T-helper 22 cell (primary cell): ENCODE results near the gene COL21A1.

Experiments
- DNase-seq: peaks from one replicate; pipeline ENCODE4 v3.0.0-alpha.2; 2020; ENCODE audit warnings: low read depth

COL21A1 gene

DNA sequence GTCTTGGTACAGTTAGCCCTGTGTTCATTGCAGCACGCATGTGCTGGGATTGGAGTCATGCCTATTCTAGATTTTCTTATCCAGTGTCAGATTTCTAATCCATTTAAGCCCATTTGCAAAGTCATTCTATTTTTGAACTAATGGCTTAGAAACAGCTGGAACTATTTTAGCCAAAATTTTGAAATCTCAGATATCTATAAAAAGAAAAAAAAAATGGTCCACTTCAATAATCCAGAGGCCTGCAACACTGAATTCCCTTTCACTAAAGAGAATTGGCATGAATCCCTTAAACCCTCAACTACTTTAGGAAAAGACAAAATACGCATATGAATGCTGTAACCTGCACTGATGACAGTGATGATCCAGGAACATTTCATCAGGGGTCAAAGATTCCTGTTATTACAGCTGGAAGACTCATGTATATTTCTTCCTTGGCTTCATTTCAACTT, 1.5 kb downstream of the COL21A1 start:
- DNase-seq, result no peak

DNA sequence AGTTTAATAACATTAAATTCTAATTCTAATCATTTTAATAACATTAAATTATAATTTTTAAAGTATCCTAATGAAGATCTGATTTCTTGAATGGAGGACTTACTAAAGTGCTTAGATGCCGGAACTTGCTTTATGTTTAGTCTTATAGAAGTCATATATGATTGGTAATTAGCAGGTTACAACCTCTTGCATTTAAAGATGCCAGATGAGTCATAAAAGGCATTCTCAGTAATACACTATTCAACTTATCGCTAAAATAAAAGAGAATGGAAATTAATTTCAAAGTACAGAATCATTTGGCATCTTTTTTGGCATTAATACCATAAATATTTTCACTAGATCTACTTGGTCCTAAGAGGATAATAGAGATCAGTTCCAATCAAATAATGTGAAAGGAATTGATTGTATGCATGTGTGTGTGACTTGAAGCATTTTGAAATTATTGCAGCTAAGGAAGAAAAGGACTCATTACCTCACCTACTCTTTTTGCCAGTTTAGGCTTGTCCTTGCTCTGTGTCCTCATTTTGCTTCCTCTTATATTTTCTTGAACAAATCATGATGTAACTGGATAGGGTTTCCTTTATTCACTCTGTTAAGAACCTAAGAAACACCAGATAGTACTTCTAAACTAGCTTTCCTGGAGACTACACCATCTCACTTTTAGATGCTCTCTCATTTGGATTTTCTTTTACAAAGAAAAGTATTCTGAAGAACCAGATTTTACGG, 2.7 kb downstream of the COL21A1 start:
- no peak for DNase-seq

DNA sequence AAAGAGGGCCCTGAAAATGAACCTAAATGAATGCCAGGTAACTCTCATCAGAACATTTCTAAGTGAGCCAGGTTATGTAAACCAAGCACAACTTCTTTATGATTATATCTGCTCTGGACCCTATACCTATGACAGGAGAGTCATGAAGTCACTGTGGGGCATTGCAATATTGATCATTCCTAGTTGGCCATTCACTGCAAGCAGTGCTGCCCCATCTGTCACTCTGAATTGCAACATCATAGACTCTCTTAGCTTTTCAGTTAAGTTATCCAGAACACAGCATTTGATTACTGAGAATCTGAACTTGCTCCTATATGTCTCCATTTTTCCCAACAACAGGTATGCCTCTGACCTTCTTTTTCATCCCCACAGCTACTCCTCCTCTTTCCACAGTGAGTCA, 3.3 kb downstream of the COL21A1 start:
- DNase-seq, result no peak

DNA sequence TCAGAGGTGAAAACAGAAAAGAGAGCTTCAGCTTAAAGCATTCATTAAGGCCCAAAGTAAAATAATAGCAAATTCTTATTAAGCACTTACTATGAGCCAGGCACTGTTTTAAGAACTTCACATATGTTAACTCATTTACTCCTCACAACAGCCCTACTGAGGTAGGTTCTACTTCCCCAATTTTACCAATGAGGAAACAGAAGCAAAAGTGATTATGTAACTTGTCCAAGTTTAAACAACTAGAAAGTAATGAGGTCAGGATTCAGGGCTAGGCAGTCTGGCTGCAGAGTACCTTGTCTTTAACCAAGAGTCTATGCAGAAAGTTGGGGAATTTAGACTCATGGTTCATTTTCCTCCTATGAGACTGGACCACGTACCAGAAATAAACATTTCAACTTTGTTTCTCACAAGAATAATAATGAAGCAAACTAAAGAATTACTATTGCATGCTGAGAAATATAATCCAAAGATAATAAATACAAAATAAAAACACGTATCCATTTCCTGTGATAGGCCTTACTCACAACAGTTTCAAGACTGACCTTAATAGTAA, 3.8 kb downstream of the COL21A1 start:
- no peak for DNase-seq

DNA sequence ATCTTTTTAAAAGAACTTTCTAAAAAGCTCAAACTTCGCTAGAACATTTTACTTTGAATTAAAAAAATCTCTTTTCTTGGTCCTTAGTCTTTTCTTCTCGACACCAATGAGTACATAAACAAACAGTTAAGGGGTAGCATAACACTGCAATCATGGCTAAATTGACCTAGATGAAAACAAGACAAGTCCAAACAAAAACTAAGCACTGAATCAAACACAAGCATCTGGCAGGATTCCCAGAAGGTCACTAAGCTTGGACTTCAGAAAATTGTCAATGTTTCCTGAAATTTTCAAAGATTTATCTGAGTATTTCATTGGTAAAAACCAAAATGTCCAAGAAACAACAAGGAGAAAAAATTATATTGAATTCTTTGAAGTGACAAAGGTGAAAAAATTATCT, 5.0 kb downstream of the COL21A1 start:
- DNase-seq, result no peak

DNA sequence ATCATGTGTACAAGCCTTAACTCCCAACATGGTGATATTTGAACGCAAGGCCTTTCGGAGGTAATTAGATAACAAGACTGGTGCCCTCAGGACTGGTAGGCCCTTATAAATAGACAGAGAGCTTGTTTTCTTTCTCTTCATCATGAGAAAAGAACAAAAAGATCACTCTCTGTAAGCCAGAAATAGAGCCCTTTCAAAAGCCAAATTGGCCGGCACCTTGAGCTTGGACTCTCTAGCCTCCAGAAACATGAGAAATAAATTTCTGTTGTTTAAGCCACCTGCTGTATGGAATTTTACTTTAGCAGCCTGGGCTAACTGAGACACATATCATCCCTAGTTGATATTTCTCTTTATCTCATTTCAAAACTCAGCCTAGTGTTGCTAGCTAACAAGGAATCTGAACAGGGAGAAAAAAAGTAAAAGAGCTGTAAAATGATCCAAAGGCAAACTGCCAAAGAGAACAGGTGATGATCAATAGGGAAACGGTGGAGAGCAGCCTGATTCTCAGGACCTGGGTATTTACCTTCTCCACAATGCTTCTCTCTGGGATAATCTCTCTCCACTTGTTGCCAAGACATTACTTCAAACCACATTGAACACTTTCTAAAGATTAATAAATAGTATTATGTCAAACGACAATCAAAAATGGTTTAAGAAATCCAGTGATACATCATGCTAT, 6.1 kb downstream of the COL21A1 start:
- DNase-seq, result no peak

DNA sequence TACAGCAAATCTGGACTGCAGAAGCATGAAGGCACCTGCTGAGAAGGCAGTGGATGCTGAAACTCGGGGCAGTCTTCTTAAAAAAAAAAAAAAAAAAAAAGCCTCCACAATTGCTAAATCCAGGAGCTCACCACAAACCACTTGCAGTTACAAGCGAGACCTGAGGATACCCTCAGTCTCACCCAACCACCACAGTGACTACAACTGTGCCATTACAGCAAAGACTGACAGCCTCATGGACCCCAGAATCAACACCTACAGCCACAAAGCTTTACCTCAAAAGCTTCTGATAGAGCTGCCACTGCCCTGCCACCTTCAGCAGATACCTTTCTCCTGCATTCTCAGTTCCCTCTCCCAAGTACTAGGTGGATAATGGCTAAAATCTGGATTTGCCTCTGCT, 9.0 kb downstream of the COL21A1 start:
- no peak for DNase-seq

DNA sequence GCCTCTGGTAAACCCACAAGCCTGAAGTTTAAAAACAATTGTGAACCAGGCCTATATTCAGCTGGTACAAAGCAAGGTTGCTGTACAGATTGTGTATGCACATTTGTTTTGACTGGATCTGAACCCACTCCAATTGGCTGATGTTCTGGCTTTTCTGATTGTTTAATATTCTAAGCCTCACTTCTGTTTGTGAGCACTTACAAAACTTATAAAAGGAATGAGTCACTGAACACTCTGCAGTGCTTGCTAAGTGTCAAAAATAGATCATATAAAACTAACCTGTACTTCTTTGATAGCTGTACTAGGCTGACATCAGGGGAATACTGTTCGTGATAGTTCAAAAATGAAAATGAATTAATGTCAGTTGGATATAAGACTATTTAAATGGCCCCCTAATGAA, 12.1 kb downstream of the COL21A1 start:
- no peak for DNase-seq

DNA sequence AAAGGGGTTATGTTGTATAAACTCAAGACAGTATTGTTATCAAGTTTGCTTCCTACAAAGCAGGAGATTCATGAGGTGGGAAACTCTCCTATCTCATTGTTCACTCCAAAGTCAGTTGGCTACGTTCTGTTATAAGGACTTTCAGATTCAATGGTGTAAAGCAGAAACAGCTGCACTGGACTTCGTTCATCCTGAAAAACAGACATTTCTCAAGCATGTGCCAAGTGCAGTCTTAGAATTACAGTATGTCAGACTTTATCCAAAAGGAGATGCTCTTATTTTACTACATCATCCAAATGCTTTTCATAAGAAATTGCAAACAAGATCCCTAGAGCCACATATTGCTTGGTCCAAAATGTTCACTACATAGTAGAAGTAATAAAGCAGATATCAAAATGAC, 14.9 kb downstream of the COL21A1 start:
- DNase-seq, result no peak

DNA sequence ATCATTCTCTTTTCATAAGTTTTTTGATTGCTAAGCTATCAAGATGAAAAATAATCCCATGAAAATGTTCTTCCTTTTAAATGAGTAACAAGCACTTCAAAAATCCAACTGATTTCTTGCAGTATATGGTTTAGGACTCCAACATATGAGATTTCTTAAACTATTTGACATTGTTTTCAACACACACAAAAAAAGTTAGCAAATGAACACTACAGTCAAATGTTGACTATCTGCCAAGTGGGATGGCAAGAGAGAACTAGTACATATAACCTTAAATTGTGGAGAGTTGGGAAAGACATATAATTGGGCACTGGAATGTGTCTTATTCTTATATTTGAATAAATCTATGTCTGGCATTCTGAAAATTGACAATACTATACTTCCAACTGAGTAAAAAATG, 15.6 kb downstream of the COL21A1 start:
- DNase-seq, result no peak

DNA sequence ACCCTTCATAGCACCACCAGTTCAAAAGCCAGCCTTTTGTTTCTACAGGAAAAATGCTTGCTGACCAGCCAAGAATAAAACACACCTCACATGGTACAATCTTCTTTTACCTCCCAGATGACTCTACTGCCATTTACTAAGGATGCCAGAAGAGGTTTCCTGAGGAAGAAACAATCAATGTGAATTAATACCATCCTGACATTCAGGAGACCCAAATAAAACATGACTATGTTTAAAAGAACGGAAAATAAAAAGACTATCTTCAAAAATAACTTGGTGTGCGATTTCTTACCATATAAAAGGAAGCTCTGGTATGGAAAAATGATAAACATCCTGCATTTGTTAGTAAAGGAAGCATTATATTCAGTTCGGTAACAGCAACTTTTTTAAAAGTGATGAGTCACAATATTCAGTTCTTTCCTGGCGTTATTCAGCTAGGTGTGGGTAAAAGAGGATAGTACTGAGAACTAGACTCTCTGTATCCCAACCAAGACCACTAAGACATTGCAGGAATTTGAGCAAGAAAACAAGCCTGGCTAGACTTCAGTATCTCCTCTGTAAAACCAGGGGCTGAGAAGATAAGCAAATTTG, 16.3 kb downstream of the COL21A1 start:
- no peak for DNase-seq

DNA sequence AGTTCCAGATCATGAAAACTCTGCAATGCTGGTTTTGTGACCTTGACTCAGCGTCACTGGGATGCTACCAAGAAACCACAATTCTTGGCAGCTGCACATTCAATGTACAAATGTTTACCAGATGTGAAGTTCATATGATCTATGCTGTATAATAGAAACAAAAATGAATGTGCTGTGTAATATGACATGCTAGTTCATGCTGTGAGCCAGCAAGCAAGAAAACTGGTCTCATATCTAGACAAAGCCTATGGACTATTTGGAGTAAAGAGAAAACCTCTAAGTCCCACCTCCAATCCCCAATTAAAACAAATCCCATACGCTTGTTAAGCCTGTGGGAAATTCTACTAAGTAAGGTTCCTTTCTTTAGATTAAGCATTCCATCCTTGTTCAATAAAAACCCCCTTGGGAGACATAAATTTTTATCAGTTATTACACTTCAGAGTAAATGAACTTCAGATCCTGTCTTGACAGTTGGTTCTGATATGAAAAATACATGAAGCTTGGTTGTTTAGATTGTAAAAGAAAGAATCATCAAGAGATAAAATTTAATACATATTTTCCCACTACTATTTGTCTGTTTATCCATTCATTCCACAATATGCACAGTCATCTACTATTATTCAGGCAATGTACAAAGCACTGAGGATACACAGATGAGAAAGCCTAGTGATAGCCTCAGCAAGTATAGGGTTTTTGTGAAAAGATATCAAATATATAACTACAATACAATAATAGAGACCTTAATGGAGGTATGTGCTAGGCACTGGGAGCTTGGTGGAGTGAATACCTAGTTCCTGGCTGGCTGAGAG, 20.1 kb downstream of the COL21A1 start:
- DNase-seq, result no peak

DNA sequence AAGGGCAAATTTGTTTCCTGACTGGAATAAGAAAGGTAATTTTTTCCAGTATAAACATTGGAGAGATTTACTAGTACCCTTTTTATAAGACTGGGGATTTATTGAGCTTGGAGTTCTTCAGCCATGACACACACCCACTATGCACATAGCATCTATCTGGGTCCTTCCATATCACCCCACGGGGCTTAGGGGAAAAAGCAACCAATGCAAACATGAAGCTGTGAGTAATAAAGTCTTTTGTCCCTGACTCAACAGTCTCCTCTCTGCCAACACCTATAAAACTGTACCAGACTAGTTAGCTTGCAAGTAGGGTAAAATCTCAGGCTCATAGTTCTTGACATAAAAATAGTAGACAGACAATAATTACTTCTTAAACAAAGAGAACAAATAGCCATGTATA, 23.4 kb downstream of the COL21A1 start:
- no peak for DNase-seq

DNA sequence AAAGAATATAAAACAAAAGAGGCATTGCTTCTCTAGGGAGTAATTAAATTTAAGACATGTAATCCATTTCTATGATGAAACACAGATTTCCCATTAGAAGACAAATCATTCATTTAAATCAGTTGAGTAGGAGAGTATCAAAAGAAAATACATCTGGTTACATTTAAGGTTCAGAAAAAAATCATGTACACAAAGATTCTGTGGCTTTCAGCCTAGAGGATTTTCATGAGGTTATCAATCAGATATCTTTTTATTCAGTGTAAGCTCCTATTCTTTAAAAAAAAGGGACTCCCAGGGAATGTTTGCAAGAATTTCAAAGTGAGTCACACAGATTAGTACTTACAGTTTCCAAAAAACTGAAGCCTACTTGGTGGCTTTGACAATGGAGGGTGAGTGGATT, 24.9 kb downstream of the COL21A1 start:
- no peak for DNase-seq

DNA sequence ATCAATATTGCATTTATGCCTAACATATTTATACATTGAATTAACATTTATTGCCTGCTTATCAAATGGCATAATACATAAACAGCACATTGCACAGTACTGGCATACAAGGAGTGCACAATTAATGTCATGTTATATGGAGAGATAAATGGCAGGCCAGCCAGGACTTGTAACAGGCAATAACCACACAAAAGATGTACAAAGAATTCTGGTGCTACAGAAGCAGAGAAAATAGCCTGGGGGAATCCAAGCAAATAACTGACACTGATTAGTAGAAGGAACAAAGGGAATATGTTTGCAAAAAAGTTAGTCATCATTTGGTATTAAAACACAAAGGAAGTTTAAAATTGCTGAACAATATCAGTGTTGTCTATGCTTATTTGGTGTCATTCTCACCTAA, 27.3 kb downstream of the COL21A1 start:
- DNase-seq, result no peak

DNA sequence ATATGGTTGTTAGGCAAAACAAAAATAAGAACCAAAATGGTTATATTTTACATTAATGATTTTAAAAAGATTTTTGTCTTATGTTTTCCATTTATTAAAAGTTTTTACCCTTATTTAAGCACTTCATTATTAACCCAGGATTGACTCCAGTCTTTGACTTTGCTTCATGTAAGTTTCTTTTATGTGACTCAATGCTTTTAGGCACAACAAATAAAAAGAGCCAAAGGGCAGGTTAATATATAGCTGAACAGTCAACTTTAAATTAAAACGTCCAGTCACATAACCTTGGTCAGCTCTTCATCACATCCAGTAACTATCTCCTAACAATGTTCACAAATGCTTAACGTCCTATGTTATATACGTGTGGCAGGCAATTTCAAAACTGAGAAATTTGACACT, 32.7 kb downstream of the COL21A1 start:
- no peak for DNase-seq

DNA sequence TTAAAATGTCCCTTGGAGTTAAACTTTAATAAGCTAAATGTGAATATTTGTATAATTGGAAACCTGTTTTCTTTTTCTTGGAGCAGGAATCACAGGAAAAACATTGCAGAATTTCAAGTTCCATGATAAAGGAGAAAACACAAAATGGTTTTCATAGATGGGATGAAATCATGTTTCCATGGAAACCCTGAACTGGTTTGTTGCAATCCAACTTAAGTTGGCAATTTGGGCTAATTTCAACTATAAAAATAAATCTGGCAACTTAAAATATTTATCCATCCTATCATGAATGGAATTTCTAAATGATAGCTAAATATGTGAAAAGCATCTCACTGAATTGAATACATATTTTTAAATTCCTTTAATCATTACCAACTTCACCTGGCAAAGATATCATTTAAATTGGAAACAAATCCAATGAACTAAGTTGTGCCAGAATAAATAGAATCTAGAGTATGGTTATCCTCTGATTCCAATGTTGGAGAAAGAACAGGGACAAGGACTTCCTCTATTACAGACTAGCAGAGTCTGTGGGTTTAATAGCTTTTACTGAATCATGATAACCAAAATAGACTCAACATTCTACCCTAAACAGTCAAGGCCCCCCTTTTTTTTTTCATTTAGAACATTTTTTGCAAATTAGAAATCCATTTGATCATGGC, 33.2 kb downstream of the COL21A1 start:
- no peak for DNase-seq

DNA sequence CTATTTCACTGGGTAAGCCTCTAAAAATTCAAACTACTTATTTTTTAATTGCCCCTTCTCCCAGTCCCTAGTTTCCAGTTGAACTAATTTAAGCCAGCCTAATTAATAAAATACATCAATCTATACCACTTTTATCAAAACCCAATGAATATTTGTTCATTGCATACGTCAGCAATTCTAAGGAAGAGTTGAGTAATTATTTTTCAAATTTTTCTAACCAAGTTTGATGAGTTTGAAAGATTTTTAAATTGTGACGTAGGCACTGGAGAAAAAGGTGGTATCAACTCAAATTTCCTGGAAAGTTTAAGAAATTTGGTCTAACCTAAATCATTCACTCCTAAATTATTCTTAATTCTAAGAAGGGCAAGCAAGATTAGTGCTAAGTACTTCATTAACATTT, 35.7 kb downstream of the COL21A1 start:
- no peak for DNase-seq

DNA sequence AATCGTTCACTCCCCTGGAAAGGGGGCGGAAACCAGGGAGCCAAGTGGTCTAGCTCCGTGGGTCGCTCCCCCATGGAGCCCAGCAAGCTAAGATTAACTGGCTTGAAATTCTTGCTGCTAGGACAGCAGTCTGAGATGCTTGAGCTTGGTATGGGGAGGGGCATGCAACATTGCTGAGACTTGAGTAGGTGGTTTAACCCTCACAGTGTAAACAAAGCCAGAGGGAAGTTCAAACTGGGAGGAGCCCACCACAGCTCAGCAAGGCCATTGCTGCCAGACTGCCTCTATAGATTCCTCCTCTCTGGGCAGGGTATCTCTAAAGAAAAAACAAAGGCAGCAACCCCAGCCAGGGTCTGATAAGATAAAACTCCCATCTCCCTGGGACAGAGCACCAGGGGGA, 43.2 kb downstream of the COL21A1 start:
- DNase-seq, result no peak

DNA sequence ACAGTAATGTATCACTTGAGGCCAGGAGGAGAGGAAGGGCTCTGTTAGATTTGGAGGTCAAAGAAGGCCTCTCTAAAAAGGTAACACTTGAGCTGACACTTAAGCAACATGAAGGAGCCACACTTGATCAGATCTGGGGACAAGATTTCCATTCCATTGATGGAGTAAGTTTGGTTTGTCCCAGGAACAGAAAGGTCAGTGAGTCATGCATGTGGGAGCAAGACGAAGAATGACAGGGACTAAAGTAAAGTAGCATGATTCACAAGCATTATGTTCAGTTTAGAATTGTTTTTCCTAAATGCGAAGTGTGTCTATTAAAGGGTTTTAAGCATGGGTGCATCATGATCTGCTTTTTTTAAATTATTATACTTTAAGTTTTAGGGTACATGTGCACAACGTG, 47.4 kb downstream of the COL21A1 start:
- no peak for DNase-seq

DNA sequence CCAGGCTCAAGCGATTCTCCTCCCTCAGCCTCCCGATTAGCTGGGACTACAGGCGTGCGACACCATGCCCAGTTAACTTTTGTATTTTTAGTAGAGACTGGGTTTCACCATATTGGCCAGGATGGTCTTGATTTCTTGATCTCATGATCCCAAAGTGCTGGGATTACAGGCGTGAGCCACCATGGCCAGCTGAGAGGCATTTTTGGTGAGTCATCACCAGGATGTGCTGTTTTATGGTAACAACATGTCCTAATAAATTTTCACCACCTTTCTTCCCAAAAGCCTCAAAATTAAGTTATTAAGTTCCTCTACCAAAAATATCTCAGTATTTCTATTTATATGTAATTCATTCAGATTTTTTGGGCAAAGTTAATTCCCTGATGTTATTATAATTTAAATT, 53.5 kb downstream of the COL21A1 start:
- no peak for DNase-seq

DNA sequence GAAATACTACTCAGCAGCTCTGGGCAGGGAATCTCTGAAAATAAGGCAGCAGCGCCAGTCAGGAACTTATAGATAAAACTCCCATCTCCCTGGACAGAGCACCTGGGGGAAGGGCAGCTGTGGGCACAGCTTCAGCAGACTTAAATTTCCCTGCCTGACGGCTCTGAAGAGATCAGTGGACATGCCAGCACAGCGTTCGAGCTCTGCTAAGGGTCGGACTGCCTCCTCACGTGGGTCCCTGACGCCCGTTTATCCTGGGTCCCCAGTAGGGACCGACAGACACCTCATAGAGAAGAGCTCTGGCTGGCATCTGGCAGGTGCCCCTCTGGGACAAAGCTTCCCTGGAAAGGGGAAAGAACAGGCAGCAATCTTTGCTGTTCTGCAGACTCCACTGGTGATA, 59.0 kb downstream of the COL21A1 start:
- DNase-seq, result no peak
